Spleen (tissue), 7 donors: Measurements from ENCODE around the gene NBPF3.

ENCODE experiments used
- POLR2A ChIP-seq, 3 donors: fragments of 450-650 bp; IDR thresholded peaks; one replicate each; pipeline ENCODE4 v1.5.1; 2017; ENCODE audit warnings: antibody characterized with exemption in 3 of 3, mild to moderate bottlenecking in 1 of 3
- POLR2AphosphoS5 ChIP-seq, 3 donors: sonication (generic); formaldehyde crosslinking; IDR thresholded peaks; one replicate each; pipeline ENCODE4 v1.5.1; 2017; ENCODE audit warnings: antibody characterized with exemption in 3 of 3
- TF ChIP-seq, protein P1 (sequence below), 11 experiments: fragments of 200-600 bp in 7 of 11; fragments of 450-650 bp in 4 of 11; sonication (generic) in 4 of 11; IDR thresholded peaks in 8 of 11; conservative IDR thresholded peaks in 3 of 11; 1 replicate in 7 of 11; 2 replicates in 4 of 11; pipeline versions ENCODE4 v1.4.0 to v1.8.0; 2016 to 2021; ENCODE audit warnings: antibody characterized with exemption in 11 of 11, inconsistent platforms in 4 of 11, mild to moderate bottlenecking in 1 of 11
- donor health status: DM: no; HTN: no; CAD: no; lungs with moderate emphysema.
- donor health status: DM: no; HTN: no; CAD: no.
- donor health status: DM: no; HTN: no; CAD: no.

DNA sequence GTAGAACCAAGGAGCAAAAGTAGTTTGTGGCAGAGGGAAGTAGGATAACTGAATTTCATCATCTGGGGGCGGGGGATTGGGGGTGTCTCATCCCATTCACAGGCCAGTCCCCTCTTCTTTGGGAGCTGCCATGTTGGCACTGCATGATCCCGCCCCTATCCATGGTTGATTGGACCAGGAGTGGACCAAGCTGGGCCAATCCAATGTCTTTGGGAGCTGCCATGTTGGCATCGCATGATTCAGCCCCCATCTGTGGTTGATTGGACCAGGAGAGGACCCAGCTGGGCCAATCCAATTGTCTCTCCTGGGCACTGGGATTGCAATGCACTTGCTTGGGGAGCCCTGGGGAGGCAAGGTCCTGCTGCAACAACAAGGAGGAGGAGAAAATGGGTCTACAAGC is 56.9 kb downstream of the NBPF3 start:
- TF ChIP-seq, protein P1, sequence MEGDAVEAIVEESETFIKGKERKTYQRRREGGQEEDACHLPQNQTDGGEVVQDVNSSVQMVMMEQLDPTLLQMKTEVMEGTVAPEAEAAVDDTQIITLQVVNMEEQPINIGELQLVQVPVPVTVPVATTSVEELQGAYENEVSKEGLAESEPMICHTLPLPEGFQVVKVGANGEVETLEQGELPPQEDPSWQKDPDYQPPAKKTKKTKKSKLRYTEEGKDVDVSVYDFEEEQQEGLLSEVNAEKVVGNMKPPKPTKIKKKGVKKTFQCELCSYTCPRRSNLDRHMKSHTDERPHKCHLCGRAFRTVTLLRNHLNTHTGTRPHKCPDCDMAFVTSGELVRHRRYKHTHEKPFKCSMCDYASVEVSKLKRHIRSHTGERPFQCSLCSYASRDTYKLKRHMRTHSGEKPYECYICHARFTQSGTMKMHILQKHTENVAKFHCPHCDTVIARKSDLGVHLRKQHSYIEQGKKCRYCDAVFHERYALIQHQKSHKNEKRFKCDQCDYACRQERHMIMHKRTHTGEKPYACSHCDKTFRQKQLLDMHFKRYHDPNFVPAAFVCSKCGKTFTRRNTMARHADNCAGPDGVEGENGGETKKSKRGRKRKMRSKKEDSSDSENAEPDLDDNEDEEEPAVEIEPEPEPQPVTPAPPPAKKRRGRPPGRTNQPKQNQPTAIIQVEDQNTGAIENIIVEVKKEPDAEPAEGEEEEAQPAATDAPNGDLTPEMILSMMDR (IDR thresholded peaks at IDR 0.05 in 8 of 11, conservative IDR thresholded peaks at IDR 0.05 in 3 of 11) = no peak
- TF ChIP-seq POLR2A (IDR thresholded peaks at IDR 0.05) (no peak), POLR2AphosphoS5 (IDR thresholded peaks at IDR 0.05) (no peak)
